ENCODE data around the gene MEOX1.

Gene MEOX1

GRCh38 chr17:43591001-43591400 is 70.7 kb downstream of the MEOX1 start:
- Histone ChIP-seq H3K4me1 (ENCODE audit: control insufficient read depth, insufficient read depth, low read length) (peaks cover 13% of the 10 kb centered on the region), H3K27me3 (ENCODE audit: control insufficient read depth in 1 of 2, insufficient read depth in 2 of 2, low read length in 2 of 2) (no peaks in the 10 kb centered on the region), H3K9ac (ENCODE audit: low read length in 2 of 2) (peak overlapping the region; percentile 0 to 51), H3K9me3 (ENCODE audit: control insufficient read depth in 2 of 2, low read length in 2 of 2) (no peaks in the 10 kb centered on the region), H3K36me3 (ENCODE audit: control insufficient read depth in 2 of 2, insufficient read depth in 2 of 2, low read length in 2 of 2) (no peaks in the 10 kb centered on the region), H3K27ac (ENCODE audit: low read length) (peak overlapping the region; percentile 60), H3K4me3 (ENCODE audit: low read length in 2 of 2) (no peak overlapping the region)
